Ovary (tissue), 3 donors: Measurements from ENCODE around the gene JAG2.

Source experiments
- CTCF ChIP-seq, 3 donors: fragments of 450-650 bp in 2 of 3; fragments of 200-600 bp in 1 of 3; IDR thresholded peaks; one replicate each; pipeline versions ENCODE4 v1.5.1 to v1.8.0; 2016 to 2022; ENCODE audit warnings: antibody characterized with exemption in 3 of 3, mild to moderate bottlenecking in 1 of 3
- EP300 ChIP-seq: sonication (generic); formaldehyde crosslinking; IDR thresholded peaks from one replicate; pipeline ENCODE4 v1.6.1; 2017; ENCODE audit warnings: antibody characterized with exemption
- donor health status: DM: no; HTN: no; CAD: no.

GRCh38 chr14:105091054-105091516, 77.5 kb downstream of the JAG2 start:
- TF ChIP-seq EP300 (no peak), CTCF (IDR thresholded peaks at IDR 0.05) (no peak)
